WTC11 (cell line): ENCODE data around the gene RBP7. TPM values are rescaled to one million over a fixed set of nuclear protein-coding genes. Genes with fewer than 3 reads are reported as not detected.

Experiments used
- ATAC-seq: fragments of 200-7000 bp; cut with Tn5 transposase; 2 replicates; pipeline ENCODE4 v1.10.0; 2021; ENCODE audit warnings: mild to moderate bottlenecking, moderate library complexity
- CTCF ChIA-PET: fragments of 300-600 bp; sonication (Branson Sonifier 250); formaldehyde crosslinking; loops from one replicate; lab custom pipeline; 2021; ENCODE audit warnings: antibody characterized with exemption; lab: Charles Lee
- POLR2A ChIA-PET: fragments of 350-600 bp; sonication (Branson Sonifier 250); formaldehyde crosslinking; loops from one replicate; lab custom pipeline; 2021; ENCODE audit warnings: antibody characterized with exemption; lab: Charles Lee
- DNase-seq: peaks from one replicate; pipeline ENCODE4 v3.0.0; 2021; ENCODE audit warnings: low spot score
- H3K27ac Mint-ChIP-seq: 2 replicates; pipeline ENCODE4 v1.8.0; 2021; ENCODE audit warnings: mixed read lengths
- H3K27me3 Mint-ChIP-seq: 2 replicates; pipeline ENCODE4 v1.8.0; 2021; ENCODE audit warnings: low read depth, mild to moderate bottlenecking, moderate library complexity, mixed read lengths
- H3K36me3 Mint-ChIP-seq: 2 replicates; pipeline ENCODE4 v1.8.0; 2021; ENCODE audit warnings: mixed read lengths
- H3K4me1 Mint-ChIP-seq: 2 replicates; pipeline ENCODE4 v1.8.0; 2022; ENCODE audit warnings: mixed read lengths
- H3K4me3 Mint-ChIP-seq: 2 replicates; pipeline ENCODE4 v1.8.0; 2021; ENCODE audit warnings: mild to moderate bottlenecking, moderate library complexity, mixed read lengths
- H3K9me3 Mint-ChIP-seq: 2 replicates; pipeline ENCODE4 v1.8.0; 2021; ENCODE audit warnings: mixed read lengths
- ATF2 ChIP-seq: sonication (generic); formaldehyde crosslinking; IDR thresholded peaks from 2 replicates; pipeline ENCODE4 v1.8.1; 2022; ENCODE audit warnings: low read depth, missing genetic modification reagents, borderline replicate concordance
- EMX1 ChIP-seq: fragments of 250-450 bp; sonication (Bioruptor Pico); IDR thresholded peaks from 2 replicates; pipeline ENCODE4 v1.8.0; 2021; ENCODE audit warnings: mild to moderate bottlenecking
- GRHL2 ChIP-seq: fragments of 250-450 bp; sonication (Bioruptor Pico); IDR thresholded peaks from 2 replicates; pipeline ENCODE4 v1.8.0; 2022; ENCODE audit warnings: mild to moderate bottlenecking, moderate library complexity; ENCODE audit not compliant: insufficient replicate concordance, severe bottlenecking
- GTF2I ChIP-seq: fragments of 250-450 bp; sonication (Bioruptor Pico); conservative IDR thresholded peaks from 2 replicates; pipeline ENCODE4 v1.4.0; 2021; ENCODE audit warnings: mild to moderate bottlenecking
- HMGXB4 ChIP-seq: sonication (generic); formaldehyde crosslinking; IDR thresholded peaks from 2 replicates; pipeline ENCODE4 v1.8.1; 2023; ENCODE audit warnings: mild to moderate bottlenecking, moderate library complexity, missing genetic modification reagents
- IRF2 ChIP-seq: sonication (generic); formaldehyde crosslinking; IDR thresholded peaks from 2 replicates; pipeline ENCODE4 v1.8.0; 2022; ENCODE audit warnings: low read depth, missing genetic modification reagents, borderline replicate concordance
- JAZF1 ChIP-seq: fragments of 250-450 bp; sonication (Bioruptor Pico); IDR thresholded peaks from 2 replicates; pipeline ENCODE4 v1.9.0; 2021; ENCODE audit warnings: moderate library complexity, mild to moderate bottlenecking, inconsistent platforms
- JUN ChIP-seq: sonication (generic); formaldehyde crosslinking; IDR thresholded peaks from 2 replicates; pipeline ENCODE4 v1.8.0; 2023; ENCODE audit warnings: mild to moderate bottlenecking, missing genetic modification reagents
- KAT7 ChIP-seq: sonication (generic); formaldehyde crosslinking; IDR thresholded peaks from 2 replicates; pipeline ENCODE4 v1.8.1; 2023; ENCODE audit warnings: missing genetic modification reagents, mild to moderate bottlenecking, borderline replicate concordance
- NFATC4 ChIP-seq: fragments of 250-450 bp; sonication (Bioruptor Pico); IDR thresholded peaks from 2 replicates; pipeline ENCODE4 v1.9.0; 2021; ENCODE audit warnings: mild to moderate bottlenecking
- NR2C2 ChIP-seq: sonication (generic); formaldehyde crosslinking; IDR thresholded peaks from 2 replicates; pipeline ENCODE4 v1.8.0; 2022; ENCODE audit warnings: mild to moderate bottlenecking, missing genetic modification reagents
- ZNF232 ChIP-seq: sonication (generic); formaldehyde crosslinking; IDR thresholded peaks from 2 replicates; pipeline ENCODE4 v1.8.0; 2022; ENCODE audit warnings: mild to moderate bottlenecking, missing genetic modification reagents
- ZNF263 ChIP-seq: sonication (generic); formaldehyde crosslinking; IDR thresholded peaks from 2 replicates; pipeline ENCODE4 v1.8.1; 2022; ENCODE audit warnings: low read depth, mild to moderate bottlenecking, moderate library complexity, missing genetic modification reagents
- ZNF416 ChIP-seq: fragments of 250-450 bp; sonication (Bioruptor Pico); IDR thresholded peaks from 2 replicates; pipeline ENCODE4 v1.9.0; 2021; ENCODE audit warnings: mild to moderate bottlenecking, inconsistent platforms
- ZNF532 ChIP-seq: fragments of 250-450 bp; sonication (Bioruptor Pico); IDR thresholded peaks from 2 replicates; pipeline ENCODE4 v1.9.0; 2021; ENCODE audit warnings: mild to moderate bottlenecking, borderline replicate concordance
- total RNA-seq: library from RNA; stranded (reverse); gene quantifications from 3 replicates; pipeline ENCODE4 v1.2.3, GENCODE V29; 2021
- TF ChIP-seq, protein P1 (sequence below): fragments of 250-450 bp; sonication (Bioruptor Pico); IDR thresholded peaks from 2 replicates; pipeline ENCODE4 v1.9.0; 2021; ENCODE audit warnings: mild to moderate bottlenecking
- TF ChIP-seq, protein P2 (sequence below): sonication (generic); formaldehyde crosslinking; IDR thresholded peaks from 2 replicates; pipeline ENCODE4 v1.8.0; 2022; ENCODE audit warnings: mild to moderate bottlenecking, missing genetic modification reagents
- TF ChIP-seq, protein P3 (sequence below): sonication (generic); formaldehyde crosslinking; IDR thresholded peaks from 2 replicates; pipeline ENCODE4 v1.8.0; 2023; ENCODE audit warnings: mild to moderate bottlenecking, missing genetic modification reagents

The RBP7 gene
- total RNA-seq, 1 experiment from 2014 or later = 3.2 TPM

DNA sequence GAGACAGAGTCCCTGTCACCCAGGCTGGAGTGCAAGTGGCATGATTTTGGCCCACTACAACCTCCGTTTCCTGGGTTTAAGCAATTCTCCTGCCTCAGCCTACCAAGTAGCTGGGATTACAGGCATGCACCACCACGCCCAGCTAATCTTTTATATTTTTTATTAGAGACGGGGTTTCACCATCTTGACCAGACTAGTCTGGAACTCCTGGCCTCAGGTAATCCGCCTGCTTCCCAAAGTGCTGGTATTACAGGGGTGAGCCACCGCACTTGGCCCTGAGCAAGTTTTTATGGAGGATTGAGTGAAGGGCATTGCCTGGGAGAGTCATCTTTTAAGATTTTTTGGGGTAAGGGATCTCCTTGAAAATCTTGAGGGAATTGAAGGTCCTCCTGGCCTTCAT is 64.2 kb downstream of the RBP7 start (continued):
- TF ChIP-seq, protein P1, sequence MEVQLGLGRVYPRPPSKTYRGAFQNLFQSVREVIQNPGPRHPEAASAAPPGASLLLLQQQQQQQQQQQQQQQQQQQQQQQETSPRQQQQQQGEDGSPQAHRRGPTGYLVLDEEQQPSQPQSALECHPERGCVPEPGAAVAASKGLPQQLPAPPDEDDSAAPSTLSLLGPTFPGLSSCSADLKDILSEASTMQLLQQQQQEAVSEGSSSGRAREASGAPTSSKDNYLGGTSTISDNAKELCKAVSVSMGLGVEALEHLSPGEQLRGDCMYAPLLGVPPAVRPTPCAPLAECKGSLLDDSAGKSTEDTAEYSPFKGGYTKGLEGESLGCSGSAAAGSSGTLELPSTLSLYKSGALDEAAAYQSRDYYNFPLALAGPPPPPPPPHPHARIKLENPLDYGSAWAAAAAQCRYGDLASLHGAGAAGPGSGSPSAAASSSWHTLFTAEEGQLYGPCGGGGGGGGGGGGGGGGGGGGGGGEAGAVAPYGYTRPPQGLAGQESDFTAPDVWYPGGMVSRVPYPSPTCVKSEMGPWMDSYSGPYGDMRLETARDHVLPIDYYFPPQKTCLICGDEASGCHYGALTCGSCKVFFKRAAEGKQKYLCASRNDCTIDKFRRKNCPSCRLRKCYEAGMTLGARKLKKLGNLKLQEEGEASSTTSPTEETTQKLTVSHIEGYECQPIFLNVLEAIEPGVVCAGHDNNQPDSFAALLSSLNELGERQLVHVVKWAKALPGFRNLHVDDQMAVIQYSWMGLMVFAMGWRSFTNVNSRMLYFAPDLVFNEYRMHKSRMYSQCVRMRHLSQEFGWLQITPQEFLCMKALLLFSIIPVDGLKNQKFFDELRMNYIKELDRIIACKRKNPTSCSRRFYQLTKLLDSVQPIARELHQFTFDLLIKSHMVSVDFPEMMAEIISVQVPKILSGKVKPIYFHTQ (CRISPR knock-in tag) = no peak

DNA sequence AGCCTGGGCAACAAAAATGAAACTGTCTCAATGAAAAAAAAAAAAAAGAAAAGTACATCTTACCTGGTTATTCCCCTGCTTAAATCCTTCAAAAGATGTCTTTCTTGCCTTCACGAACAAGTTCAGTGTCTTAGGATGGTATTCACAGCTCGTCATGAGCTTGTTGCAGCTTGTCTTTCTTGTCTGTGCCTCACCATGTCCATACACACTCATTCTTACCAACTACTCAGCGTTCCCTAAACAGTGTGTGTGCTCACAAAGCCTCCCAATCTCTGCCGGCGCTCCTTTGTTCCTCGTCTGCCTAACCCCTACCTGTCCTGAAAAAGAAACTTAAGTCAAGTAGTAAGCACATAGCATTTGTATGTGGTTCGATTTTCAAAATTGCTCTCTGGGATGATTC is 66.8 kb downstream of the RBP7 start:
- ATAC-seq (no peak), DNase-seq (no peak)
- Mint-ChIP-seq H3K27me3 (no peaks in the 10 kb centered on the region), H3K4me1 (peaks cover 35% of the 10 kb centered on the region), H3K4me3 (no peak overlapping the region), H3K27ac (peak overlapping the region; percentile 94), H3K9me3 (no peaks in the 10 kb centered on the region), H3K36me3 (no peaks in the 10 kb centered on the region)
- ChIA-PET POLR2A (interaction anchor here (0.7 kb wide), 1 partner anchor 15 kb away, joined by 5 read pairs; no protein-coding TSS in a partner anchor), CTCF (interaction anchor here (0.5 to 1.5 kb wide), 2 partner anchors 29 to 89 kb away, joined by 4 read pairs; no protein-coding TSS in a partner anchor)
- TF ChIP-seq, protein P2, sequence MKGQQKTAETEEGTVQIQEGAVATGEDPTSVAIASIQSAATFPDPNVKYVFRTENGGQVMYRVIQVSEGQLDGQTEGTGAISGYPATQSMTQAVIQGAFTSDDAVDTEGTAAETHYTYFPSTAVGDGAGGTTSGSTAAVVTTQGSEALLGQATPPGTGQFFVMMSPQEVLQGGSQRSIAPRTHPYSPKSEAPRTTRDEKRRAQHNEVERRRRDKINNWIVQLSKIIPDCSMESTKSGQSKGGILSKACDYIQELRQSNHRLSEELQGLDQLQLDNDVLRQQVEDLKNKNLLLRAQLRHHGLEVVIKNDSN (CRISPR knock-in tag) = no peak
- TF ChIP-seq EMX1 (CRISPR knock-in tag) (no peak), HMGXB4 (CRISPR knock-in tag) (no peak), ZNF232 (CRISPR knock-in tag) (no peak), IRF2 (CRISPR knock-in tag) (no peak), GRHL2 (CRISPR knock-in tag) (no peak), GTF2I (CRISPR knock-in tag) (no peak), ZNF532 (CRISPR knock-in tag) (no peak), KAT7 (CRISPR knock-in tag) (no peak), JAZF1 (CRISPR knock-in tag) (no peak), ZNF263 (CRISPR knock-in tag) (no peak), ATF2 (CRISPR knock-in tag) (no peak), NR2C2 (CRISPR knock-in tag) (no peak), ZNF416 (CRISPR knock-in tag) (no peak), JUN (no peak), NFATC4 (no peak)
- TF ChIP-seq, protein P3, sequence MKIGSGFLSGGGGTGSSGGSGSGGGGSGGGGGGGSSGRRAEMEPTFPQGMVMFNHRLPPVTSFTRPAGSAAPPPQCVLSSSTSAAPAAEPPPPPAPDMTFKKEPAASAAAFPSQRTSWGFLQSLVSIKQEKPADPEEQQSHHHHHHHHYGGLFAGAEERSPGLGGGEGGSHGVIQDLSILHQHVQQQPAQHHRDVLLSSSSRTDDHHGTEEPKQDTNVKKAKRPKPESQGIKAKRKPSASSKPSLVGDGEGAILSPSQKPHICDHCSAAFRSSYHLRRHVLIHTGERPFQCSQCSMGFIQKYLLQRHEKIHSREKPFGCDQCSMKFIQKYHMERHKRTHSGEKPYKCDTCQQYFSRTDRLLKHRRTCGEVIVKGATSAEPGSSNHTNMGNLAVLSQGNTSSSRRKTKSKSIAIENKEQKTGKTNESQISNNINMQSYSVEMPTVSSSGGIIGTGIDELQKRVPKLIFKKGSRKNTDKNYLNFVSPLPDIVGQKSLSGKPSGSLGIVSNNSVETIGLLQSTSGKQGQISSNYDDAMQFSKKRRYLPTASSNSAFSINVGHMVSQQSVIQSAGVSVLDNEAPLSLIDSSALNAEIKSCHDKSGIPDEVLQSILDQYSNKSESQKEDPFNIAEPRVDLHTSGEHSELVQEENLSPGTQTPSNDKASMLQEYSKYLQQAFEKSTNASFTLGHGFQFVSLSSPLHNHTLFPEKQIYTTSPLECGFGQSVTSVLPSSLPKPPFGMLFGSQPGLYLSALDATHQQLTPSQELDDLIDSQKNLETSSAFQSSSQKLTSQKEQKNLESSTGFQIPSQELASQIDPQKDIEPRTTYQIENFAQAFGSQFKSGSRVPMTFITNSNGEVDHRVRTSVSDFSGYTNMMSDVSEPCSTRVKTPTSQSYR = no peak
